ENCODE measurements around the gene WFDC2. TPM values are rescaled to one million over a fixed set of nuclear protein-coding genes. Genes with fewer than 3 reads are reported as not detected.

WFDC2 gene
- total and polyA plus RNA-seq, 2 experiments from 2014 or later = 28.0 to 155 TPM

- Histone ChIP-seq H3K4me1 (ENCODE audit: insufficient read depth) (no peaks in the 10 kb centered on the region), H3K9me2 (ENCODE audit: insufficient read depth) (no peaks in the 10 kb centered on the region), H3K27ac (ENCODE audit: low read depth) (no peak overlapping the region), H4K20me1 (replicated peaks; ENCODE audit: insufficient read depth) (no peaks in the 10 kb centered on the region), H3F3A (replicated peaks; ENCODE audit: low read depth) (no peaks in the 10 kb centered on the region), H3K4me2 (no peak overlapping the region), H2AFZ (no peak overlapping the region), H3K36me3 (ENCODE audit: insufficient read depth) (no peaks in the 10 kb centered on the region; the same call in 1 of the 2 replicates), H3K79me2 (replicated peaks; ENCODE audit: insufficient read depth) (no peaks in the 10 kb centered on the region), H3K27me3 (ENCODE audit: insufficient read depth) (no peaks in the 10 kb centered on the region), H3K4me3 (no peak overlapping the region)
- ATAC-seq (no peak), DNase-seq (ENCODE audit: low spot score) (no peak)
- Mint-ChIP-seq H3K4me1 (no peaks in the 10 kb centered on the region), H3K27me3 (ENCODE audit: insufficient read depth, low read depth, poor library complexity) (peaks cover 5% of the 10 kb centered on the region), H3K27ac (no peak overlapping the region), H3K4me3 (no peak overlapping the region), H3K36me3 (ENCODE audit: low read depth) (no peaks in the 10 kb centered on the region; the same call in 2 of the 3 replicates), H3K9me3 (no peaks in the 10 kb centered on the region)
- TF ChIP-seq EZH2phosphoT487 (IDR thresholded peaks at IDR 0.05; ENCODE audit: unreplicated experiment) = no peak
- TF ChIP-seq ETS1 (IDR thresholded peaks at IDR 0.05) = no peak
- no peak for TF ChIP-seq STAT1 (IDR thresholded peaks at IDR 0.05; ENCODE audit: unreplicated experiment)
- no peak for TF ChIP-seq ZNF114 (CRISPR knock-in tag; IDR thresholded peaks at IDR 0.05)
- TF ChIP-seq JUNB (IDR thresholded peaks at IDR 0.05; ENCODE audit: unreplicated experiment) = no peak
- TF ChIP-seq REST (IDR thresholded peaks at IDR 0.05; ENCODE audit: unreplicated experiment) = no peak
- TF ChIP-seq EZH2 (IDR thresholded peaks at IDR 0.05; ENCODE audit: low read depth, unreplicated experiment) = no peak
- TF ChIP-seq CTCF (conservative IDR thresholded peaks at IDR 0.05; ENCODE audit: low read depth in 2 of 2) = no peak
- no peak for TF ChIP-seq ZNF462 (CRISPR knock-in tag; IDR thresholded peaks at IDR 0.05)
- no peak for TF ChIP-seq NANOG (IDR thresholded peaks at IDR 0.05; ENCODE audit: borderline replicate concordance)
- no peak for TF ChIP-seq POLR2AphosphoS5 (IDR thresholded peaks at IDR 0.05; ENCODE audit: low read depth)
- no peak for TF ChIP-seq ZNF331 (CRISPR knock-in tag; IDR thresholded peaks at IDR 0.05; ENCODE audit: low read depth)
- no peak for TF ChIP-seq CREB1 (CRISPR knock-in tag; IDR thresholded peaks at IDR 0.05; ENCODE audit: low read depth)
Measured at GRCh38 chr20:45495501-45495941, 26.0 kb downstream of the WFDC2 start.

All from GM23338 (cell line).